ENCODE data around the gene PROSER2.

DNA sequence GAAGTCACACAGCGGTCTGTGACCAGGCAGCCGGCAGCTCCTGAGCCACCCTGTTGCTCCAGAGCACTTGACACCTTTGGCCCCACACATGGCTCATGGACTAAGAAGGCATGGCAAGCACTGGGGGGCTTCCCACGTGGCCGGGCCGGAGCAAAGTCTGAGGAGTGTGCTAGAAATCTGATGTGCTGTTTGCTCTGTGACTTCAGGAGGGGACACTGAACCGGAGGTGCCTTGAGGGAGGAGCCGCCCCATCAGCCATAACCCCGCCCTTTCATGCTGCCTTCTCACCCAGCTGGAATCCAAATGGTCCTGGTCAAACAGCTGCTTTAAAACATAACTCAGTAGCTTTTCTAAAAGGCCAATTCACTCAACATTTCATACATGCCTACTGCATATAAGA, 33.5 kb downstream of the PROSER2 start:
- TF ChIP-seq ZNF274 (IDR thresholded peaks at IDR 0.05; ENCODE audit: low read depth, low read length), result no peak
- no peak for TF ChIP-seq YY1 (IDR thresholded peaks at IDR 0.05; ENCODE audit: insufficient read depth, insufficient read length)
